H1 (cell line): ENCODE data around the gene PFDN1. TPM values are rescaled to one million over a fixed set of nuclear protein-coding genes. Genes with fewer than 3 reads are reported as not detected.

Source experiments
- CHD1 ChIP-seq: IDR thresholded peaks from 2 replicates; pipeline ENCODE4 v1.6.1; 2012; ENCODE audit warnings: low read depth, low read length, improper control_type of control experiment
- CREB1 ChIP-seq: IDR thresholded peaks from 2 replicates; pipeline ENCODE4 v1.6.1; 2012; ENCODE audit warnings: inconsistent platforms
- CTBP2 ChIP-seq: IDR thresholded peaks from 2 replicates; pipeline ENCODE4 v1.7.0; 2011; ENCODE audit warnings: borderline replicate concordance, mild to moderate bottlenecking, moderate library complexity, mixed read lengths, low read length; ENCODE audit not compliant: insufficient read depth, insufficient read length
- KDM1A ChIP-seq: fragments of 200-600, 300-600 bp; sonication (generic); IDR thresholded peaks from 2 replicates; pipeline ENCODE4 v1.7.1; 2016; ENCODE audit warnings: mild to moderate bottlenecking, low read length, borderline replicate concordance
- NANOG ChIP-seq: IDR thresholded peaks from 2 replicates; pipeline ENCODE4 v1.6.1; 2011; ENCODE audit warnings: low read length, low read depth, mild to moderate bottlenecking, inconsistent platforms; ENCODE audit not compliant: insufficient read depth, poor library complexity, severe bottlenecking
- POLR2A ChIP-seq, 2 experiments: IDR thresholded peaks; 1 replicate in 1 of 2; 2 replicates in 1 of 2; pipeline ENCODE4 v1.6.1; 2011; ENCODE audit warnings: low read depth in 2 of 2, low read length in 2 of 2, mild to moderate bottlenecking in 2 of 2; ENCODE audit errors: control extremely low read depth in 1 of 2
- polyA plus RNA-seq, 7 experiments: library from polyadenylated mRNA; depleted of rRNA in 3 of 7; stranded (reverse) in 5 of 7; unstranded in 2 of 7; fragments of >200 nt in 5 of 7; fragments of 200-250 nt in 2 of 7; gene quantifications; 1 replicate in 5 of 7; 2 replicates in 1 of 7; 4 replicates in 1 of 7; pipeline versions ENCODE4 v1.2.1 to v1.2.3, GENCODE V29; 2011 to 2013; ENCODE audit warnings: missing spikeins in 2 of 7, mixed read lengths in 2 of 7
- total RNA-seq: library from RNA; stranded (reverse); fragmentation: NEBNext Ultra II Directional; extraction: Animal tissue kit (Norgen Biotek cat#: 25700); gene quantifications from 2 replicates; pipeline ENCODE4 v1.2.1, GENCODE V29; 2021

Gene PFDN1
- total and polyA plus RNA-seq, 2 of the 8 experiments (the other 6 are each of a cell fraction or from before 2014, with no cell fraction given), result 53.0 to 89.6 TPM

- no peak for TF ChIP-seq CTBP2
- no peak for TF ChIP-seq NANOG
- no peak for TF ChIP-seq KDM1A
- TF ChIP-seq CHD1, result no peak
- TF ChIP-seq POLR2A (IDR thresholded peaks at IDR 0.05; ENCODE audit: control extremely low read depth in 1 of 2, low read depth in 2 of 2, low read length in 2 of 2), result no peak
- no peak for TF ChIP-seq CREB1
Measured at GRCh38 chr5:140322751-140323731, 20.1 kb upstream of the PFDN1 start (continued).
